KMS-11 (cell line): Measurements from ENCODE around the gene JAKMIP1.

Experiments used
- H2AFZ ChIP-seq: fragments of 200-600 bp; sonication (generic); 2 replicates; pipeline ENCODE4 v1.6.1; 2016; ENCODE audit warnings: antibody characterized with exemption, mixed run types, low read depth
- H3K27ac ChIP-seq: fragments of 200-600 bp; sonication (generic); 2 replicates; pipeline ENCODE4 v1.6.1; 2016; ENCODE audit warnings: mild to moderate bottlenecking, mixed run types
- H3K27me3 ChIP-seq: fragments of 200-600 bp; sonication (generic); 2 replicates; pipeline ENCODE4 v1.6.1; 2017; ENCODE audit warnings: mild to moderate bottlenecking, low read depth, mixed run types, moderate library complexity; ENCODE audit not compliant: insufficient read depth
- H3K36me3 ChIP-seq: fragments of 200-600 bp; sonication (generic); 2 replicates; pipeline ENCODE4 v1.6.1; 2017; ENCODE audit warnings: mild to moderate bottlenecking, mixed run types; ENCODE audit not compliant: insufficient read depth
- H3K4me1 ChIP-seq: fragments of 200-600 bp; sonication (generic); 2 replicates; pipeline ENCODE4 v1.6.1; 2016; ENCODE audit warnings: mild to moderate bottlenecking, low read depth, mixed run types; ENCODE audit not compliant: poor library complexity, severe bottlenecking
- H3K4me2 ChIP-seq: fragments of 200-600 bp; sonication (generic); 2 replicates; pipeline ENCODE4 v1.7.0; 2016; ENCODE audit warnings: mild to moderate bottlenecking, mixed run types
- H3K4me3 ChIP-seq: fragments of 200-600 bp; sonication (generic); IDR thresholded peaks from 2 replicates; pipeline ENCODE4 v1.6.1; 2017; ENCODE audit warnings: low read depth, low read length, mixed read lengths; ENCODE audit not compliant: insufficient read depth
- H3K79me2 ChIP-seq: fragments of 200-600 bp; sonication (generic); 2 replicates; pipeline ENCODE4 v1.6.1; 2016; ENCODE audit warnings: low read depth, mixed run types; ENCODE audit not compliant: insufficient read depth
- H3K9ac ChIP-seq: fragments of 200-600 bp; sonication (generic); 2 replicates; pipeline ENCODE4 v1.6.1; 2016; ENCODE audit warnings: mild to moderate bottlenecking, mixed run types
- H4K20me1 ChIP-seq: fragments of 200-600 bp; sonication (generic); 2 replicates; pipeline ENCODE4 v1.6.1; 2016; ENCODE audit warnings: mild to moderate bottlenecking, mixed run types; ENCODE audit not compliant: insufficient read depth
- CTCF ChIP-seq: fragments of 200-600 bp; sonication (generic); conservative IDR thresholded peaks from 2 replicates; pipeline ENCODE4 v1.6.1; 2017; ENCODE audit warnings: low read depth, mild to moderate bottlenecking, antibody characterized with exemption, low read length, moderate library complexity, mixed read lengths

The JAKMIP1 gene

GRCh38 chr4:6232836-6233785 lies 32.8 kb upstream of the JAKMIP1 start:
- H3K79me2 ChIP-seq, result no peaks in the 10 kb centered on the region
- no peak overlapping the region for H3K27ac ChIP-seq
- no peak overlapping the region for H3K4me2 ChIP-seq
- H3K36me3 ChIP-seq, result no peaks in the 10 kb centered on the region
- H3K27me3 ChIP-seq, result no peaks in the 10 kb centered on the region
- TF ChIP-seq CTCF, result no peak
- H3K4me1 ChIP-seq, result no peaks in the 10 kb centered on the region
- H2AFZ ChIP-seq, result no peak overlapping the region
- H3K9ac ChIP-seq, result no peak overlapping the region
- no peak overlapping the region for H3K4me3 ChIP-seq
- H4K20me1 ChIP-seq, result no peaks in the 10 kb centered on the region

DNA sequence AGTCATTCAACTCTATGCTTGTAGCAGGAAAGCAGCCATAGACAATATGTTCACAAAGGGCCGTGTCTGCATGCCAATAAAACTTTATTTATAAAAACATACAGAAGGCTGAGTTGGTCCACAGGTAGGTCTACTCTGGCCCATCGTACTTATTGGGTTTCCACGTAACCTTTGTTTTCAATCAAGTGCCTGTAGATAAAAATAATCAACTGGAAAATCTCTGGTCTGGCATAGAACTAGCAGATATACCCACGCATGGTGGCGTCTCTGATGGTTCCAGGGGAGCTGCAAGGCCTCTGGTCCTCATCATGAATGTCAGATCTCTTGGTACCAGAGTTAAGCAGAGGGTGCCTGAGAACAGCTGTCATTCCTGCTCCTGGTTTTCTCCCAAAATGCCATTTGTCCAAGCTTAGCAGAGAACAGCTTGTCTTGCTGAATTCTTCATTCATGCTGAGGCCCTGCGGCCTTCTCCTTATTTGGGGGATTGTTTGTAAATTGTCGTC lies 31.4 kb upstream of the JAKMIP1 start:
- no peak overlapping the region for H3K27ac ChIP-seq
- H3K4me3 ChIP-seq, result no peak overlapping the region
- H3K4me1 ChIP-seq, result no peaks in the 10 kb centered on the region
- H3K27me3 ChIP-seq, result no peaks in the 10 kb centered on the region
- H4K20me1 ChIP-seq, result no peaks in the 10 kb centered on the region
- no peak overlapping the region for H3K4me2 ChIP-seq
- H3K36me3 ChIP-seq, result no peaks in the 10 kb centered on the region
- H2AFZ ChIP-seq, result no peak overlapping the region
- no peak overlapping the region for H3K9ac ChIP-seq
- no peak for TF ChIP-seq CTCF
- H3K79me2 ChIP-seq, result no peaks in the 10 kb centered on the region

DNA sequence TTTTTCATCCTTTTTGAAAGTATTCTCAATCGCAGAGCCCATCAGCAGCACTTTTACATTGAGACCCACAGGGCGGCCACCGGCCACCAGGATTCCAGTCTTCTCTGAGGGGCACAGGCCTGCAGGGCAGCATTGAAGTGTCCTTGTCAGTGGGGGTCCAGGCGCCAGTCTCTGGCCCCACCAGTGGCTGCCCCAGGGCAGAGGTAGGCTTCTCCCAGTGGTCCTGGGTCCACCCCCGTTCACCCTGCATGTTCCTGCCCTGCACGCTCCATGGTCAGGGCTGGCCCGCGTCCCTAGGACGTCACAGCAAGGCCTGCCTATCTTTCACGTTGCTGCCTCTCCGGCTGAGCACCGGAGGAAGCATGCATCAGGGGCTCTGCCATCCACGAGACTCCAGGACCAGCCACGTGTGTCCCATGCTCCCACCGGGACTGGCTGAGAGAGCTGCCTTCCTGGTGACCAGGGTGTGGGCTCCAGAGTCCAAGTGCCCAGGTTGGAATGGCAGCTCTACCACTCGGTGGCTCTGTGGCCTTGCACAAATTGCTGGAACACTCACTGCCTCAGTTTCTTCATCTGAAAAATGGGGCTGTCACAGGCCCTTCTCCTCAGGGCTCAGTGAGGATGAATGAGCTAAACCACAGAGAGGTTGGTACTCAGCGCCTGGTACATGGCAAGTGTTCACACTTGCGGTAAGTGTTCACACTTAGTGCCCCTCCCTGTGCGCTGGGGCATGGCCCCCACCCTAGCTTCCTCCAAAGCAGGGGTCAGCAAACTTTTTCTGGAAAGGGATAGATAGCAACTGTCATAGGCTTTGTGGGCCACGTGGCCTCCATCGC lies 30.7 kb upstream of the JAKMIP1 start:
- Histone ChIP-seq H3K27me3 (no peaks in the 10 kb centered on the region), H3K79me2 (no peaks in the 10 kb centered on the region), H3K4me1 (no peaks in the 10 kb centered on the region), H3K36me3 (no peaks in the 10 kb centered on the region), H3K9ac (no peak overlapping the region), H2AFZ (no peak overlapping the region), H3K27ac (no peak overlapping the region), H3K4me3 (no peak overlapping the region), H3K4me2 (no peak overlapping the region), H4K20me1 (no peaks in the 10 kb centered on the region)
- TF ChIP-seq CTCF, result no peak

DNA sequence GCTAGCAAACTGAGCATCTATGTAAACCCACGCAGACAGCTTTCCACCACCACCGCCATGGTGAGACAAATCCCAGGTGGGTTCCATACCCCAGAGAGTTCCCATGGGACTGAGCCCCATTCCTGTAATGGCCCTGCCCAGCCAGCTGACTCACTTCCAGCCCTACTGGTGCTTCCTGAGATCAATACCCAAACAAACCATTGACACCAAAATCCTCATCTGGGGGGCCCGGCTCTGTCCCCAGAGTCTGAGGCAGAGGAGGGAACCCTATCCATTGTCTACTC lies 30.1 kb upstream of the JAKMIP1 start:
- Histone ChIP-seq H3K36me3 (no peaks in the 10 kb centered on the region), H4K20me1 (no peaks in the 10 kb centered on the region), H3K27ac (no peak overlapping the region), H3K27me3 (no peaks in the 10 kb centered on the region), H3K4me1 (no peaks in the 10 kb centered on the region), H3K9ac (no peak overlapping the region), H3K4me3 (no peak overlapping the region), H3K79me2 (no peaks in the 10 kb centered on the region), H3K4me2 (no peak overlapping the region), H2AFZ (no peak overlapping the region)
- no peak for TF ChIP-seq CTCF
